K562 (cell line): Measurements from ENCODE around the gene RIPPLY3. TPM values are rescaled to one million over a fixed set of nuclear protein-coding genes. Genes with fewer than 3 reads are reported as not detected.

Experiments
- ATAC-seq: fragments of 200-7000 bp; cut with Tn5 transposase; 3 replicates; pipeline ENCODE4 v1.9.1; 2020; ENCODE audit warnings: moderate library complexity
- BruUV-seq: library from RNA; stranded (reverse); fragments of 400-500 nt; replicated peaks from 2 replicates; lab custom pipeline; 2021; lab: Mats Ljungman, UMichigan
- CTCF ChIA-PET: fragments of 300-600 bp; formaldehyde crosslinking; extraction: SDS; loops from one replicate; lab custom pipeline; 2021; ENCODE audit warnings: low intra/inter-chr PET ratio; lab: Yijun Ruan, JAX
- POLR2A ChIA-PET: fragments of 300-600, 350-650 bp; sonication (Branson Sonifier 250); formaldehyde crosslinking; extraction: SDS; loops from one replicate; lab custom pipeline; 2021; ENCODE audit warnings: antibody characterized with exemption, inconsistent platforms; lab: Yijun Ruan, JAX
- DNase-seq, 4 experiments: peaks; one replicate each; pipeline versions ENCODE4 v3.0.0 to v3.0.0-alpha.2; 2011 to 2018; ENCODE audit warnings: low spot score in 3 of 4, mixed read lengths in 3 of 4; ENCODE audit errors: extremely low read depth in 1 of 4
- FAIRE-seq: peaks from 2 replicates; lab custom pipeline; 2011; peaks lifted over from hg19 to GRCh38; lab: Jason Lieb, UNC
- H2AFZ ChIP-seq: 2 replicates; pipeline ENCODE4 v1.6.0; 2011; ENCODE audit warnings: low read depth, low read length, control low read depth, inconsistent platforms
- H3K27ac ChIP-seq: fragments of 200-600 bp; 3 replicates; pipeline ENCODE4 v1.8.0; 2011; ENCODE audit warnings: low read depth, mild to moderate bottlenecking, control low read depth, inconsistent platforms, low read length, moderate library complexity, mixed read lengths; ENCODE audit errors: extremely low read depth
- H3K27me3 ChIP-seq, 2 experiments: fragments of 300-600 bp in 1 of 2; 2 replicates in 1 of 2; 3 replicates in 1 of 2; pipeline versions ENCODE4 v1.6.0 to v1.8.0; 2011; ENCODE audit warnings: inconsistent platforms in 2 of 2, low read length in 2 of 2, mild to moderate bottlenecking in 1 of 2, mixed read lengths in 1 of 2, moderate library complexity in 1 of 2; ENCODE audit not compliant: control insufficient read depth in 2 of 2, insufficient read depth in 2 of 2
- H3K36me3 ChIP-seq: fragments of 300-600 bp; 3 replicates; pipeline ENCODE4 v1.8.0; 2011; ENCODE audit warnings: mild to moderate bottlenecking, low read length, inconsistent platforms; ENCODE audit not compliant: control insufficient read depth, insufficient read depth
- H3K4me1 ChIP-seq, 2 experiments: fragments of 200-600 bp in 1 of 2; replicated peaks in 1 of 2; 2 replicates in 1 of 2; 3 replicates in 1 of 2; pipeline versions ENCODE4 v1.5.1 to v1.8.0; 2011; ENCODE audit warnings: inconsistent platforms in 2 of 2, low read length in 2 of 2, mild to moderate bottlenecking in 1 of 2, mixed read lengths in 1 of 2, moderate library complexity in 1 of 2; ENCODE audit not compliant: control insufficient read depth in 2 of 2, insufficient read depth in 2 of 2
- H3K4me2 ChIP-seq: 2 replicates; pipeline ENCODE4 v1.6.1; 2011; ENCODE audit warnings: low read length, control low read depth, inconsistent platforms, mixed read lengths; ENCODE audit not compliant: insufficient read depth
- H3K4me3 ChIP-seq: fragments of 200-600 bp; sonication (generic), shearing (Covaris generic); 2 replicates; pipeline ENCODE4 v1.5.1; 2016; ENCODE audit warnings: control low read depth, inconsistent platforms
- H3K79me2 ChIP-seq: fragments of 200-600 bp; 3 replicates; pipeline ENCODE4 v1.8.0; 2011; ENCODE audit warnings: low read length, inconsistent platforms; ENCODE audit not compliant: control insufficient read depth, insufficient read depth
- H3K9ac ChIP-seq, 2 experiments: 2 replicates each; pipeline versions ENCODE4 v1.6.0 to v1.6.1; 2011; ENCODE audit warnings: low read depth in 2 of 2, low read length in 2 of 2, control low read depth in 1 of 2, inconsistent platforms in 1 of 2, mild to moderate bottlenecking in 1 of 2, mixed read lengths in 1 of 2; ENCODE audit not compliant: insufficient read depth in 1 of 2
- H3K9me1 ChIP-seq: one replicate; pipeline ENCODE4 v1.6.0; 2011; ENCODE audit warnings: inconsistent platforms, mild to moderate bottlenecking, low read length, moderate library complexity; ENCODE audit not compliant: control insufficient read depth, insufficient read depth
- H3K9me3 ChIP-seq: replicated peaks from 2 replicates; pipeline ENCODE4 v1.5.1; 2011; ENCODE audit warnings: low read depth, low read length, inconsistent platforms; ENCODE audit not compliant: control insufficient read depth, insufficient read depth
- H4K20me1 ChIP-seq: replicated peaks from 2 replicates; pipeline ENCODE4 v1.6.1; 2011; ENCODE audit warnings: low read length, inconsistent platforms, mixed read lengths; ENCODE audit not compliant: control insufficient read depth, insufficient read depth
- CHD1 ChIP-seq: fragments of 200-600 bp; sonication (generic); IDR thresholded peaks from one replicate; pipeline ENCODE4 v1.6.1; 2012; ENCODE audit warnings: mild to moderate bottlenecking, moderate library complexity, low read length, inconsistent platforms
- IFI16 ChIP-seq: fragments of 250-450 bp; sonication (Bioruptor Pico); IDR thresholded peaks from 2 replicates; pipeline ENCODE4 v2.1.2; 2022; ENCODE audit warnings: mild to moderate bottlenecking, inconsistent platforms
- KLF13 ChIP-seq: fragments of 450-650 bp; IDR thresholded peaks from 2 replicates; pipeline ENCODE4 v1.6.1; 2016; ENCODE audit warnings: missing genetic modification characterization, low read depth, mild to moderate bottlenecking, missing compliant biosample characterization, moderate library complexity, borderline replicate concordance
- MEF2D ChIP-seq: conservative IDR thresholded peaks from 2 replicates; pipeline ENCODE4 v1.6.1; 2016; ENCODE audit warnings: low read depth, missing genetic modification characterization, missing compliant biosample characterization
- RB1 ChIP-seq: fragments of 450-650 bp; IDR thresholded peaks from 2 replicates; pipeline ENCODE4 v1.6.1; 2017; ENCODE audit warnings: low read depth, mild to moderate bottlenecking
- TAF7 ChIP-seq: fragments of 450-650 bp; IDR thresholded peaks from 2 replicates; pipeline ENCODE4 v1.6.1; 2016; ENCODE audit warnings: missing genetic modification characterization, missing compliant biosample characterization
- TAF9B ChIP-seq: fragments of 450-650 bp; IDR thresholded peaks from 2 replicates; pipeline ENCODE4 v1.6.1; 2018; ENCODE audit warnings: mild to moderate bottlenecking; ENCODE audit not compliant: partially characterized antibody
- U2AF2 ChIP-seq: fragments of 200-400 bp; formaldehyde crosslinking; optimal IDR thresholded peaks from 2 replicates; pipeline ENCODE3; 2017; ENCODE audit warnings: low read depth, mild to moderate bottlenecking, low read length
- XRCC4 ChIP-seq: IDR thresholded peaks from one replicate; pipeline ENCODE4 v1.6.1; 2011; ENCODE audit not compliant: insufficient read depth, insufficient read length; ENCODE audit errors: extremely low read depth
- ZNF79 ChIP-seq: fragments of 250-450 bp; sonication (Bioruptor Pico); IDR thresholded peaks from 2 replicates; pipeline ENCODE4 v1.4.0; 2020; ENCODE audit warnings: low read depth, mild to moderate bottlenecking, moderate library complexity
- WGBS: fragments of 100-300 bp; shearing (Covaris generic); methylation state at CpG from one replicate; pipeline ENCODE4 v1.1.6; 2016; ENCODE audit warnings: low coverage, mixed read lengths; ENCODE audit not compliant: insufficient coverage; ENCODE audit errors: missing lambda C conversion rate; 5-methylcytosine and 5-hydroxymethylcytosine counted together
- in situ Hi-C: fragments of 300-500 bp; cut with MboI; formaldehyde crosslinking; loops from 4 replicates; pipeline ENCODE4 v1.15.0; 2018; ENCODE audit warnings: inconsistent platforms, mixed read lengths
- intact Hi-C: fragments of 100-400 bp; cut with micrococcal nuclease; formaldehyde crosslinking; loops from 2 replicates; pipeline ENCODE4 v1.14.2; 2022
- polyA plus RNA-seq, 8 experiments: library from polyadenylated mRNA; depleted of rRNA in 4 of 8; stranded (reverse) in 5 of 8; unstranded in 3 of 8; fragments of >200 nt; fragmentation: Nextera tagmentation in 2 of 8; fragmentation: Illumina TruSeq in 1 of 8; extraction: Ambion mirVana in 2 of 8; extraction: Trizol in 1 of 8; gene quantifications; 2 replicates each; pipeline versions ENCODE4 v1.2.1 to v1.2.3, GENCODE V29; 2011 to 2014; ENCODE audit warnings: inconsistent platforms in 1 of 8, missing spikeins in 1 of 8
- total RNA-seq, 7 experiments: library from RNA; depleted of rRNA in 6 of 7; stranded (reverse); fragments of >200 nt in 6 of 7; fragmentation: Illumina TruSeq in 2 of 7; extraction: Trizol in 2 of 7; gene quantifications; 2 replicates each; pipeline versions ENCODE4 v1.2.1 to v1.2.3, GENCODE V29; 2011 to 2021; ENCODE audit warnings: low replicate concordance in 1 of 7
- TF ChIP-seq, protein P1 (sequence below): fragments of 200-800 bp; sonication (Bioruptor generic); IDR thresholded peaks from 2 replicates; pipeline ENCODE4 v1.6.1; 2017; ENCODE audit warnings: missing genetic modification characterization, missing compliant biosample characterization
- TF ChIP-seq, protein P2 (sequence below), 2 experiments: fragments of 450-650 bp; formaldehyde crosslinking in 1 of 2; IDR thresholded peaks; 2 replicates each; pipeline versions ENCODE4 v1.4.0 to v1.6.1; 2014 to 2020; ENCODE audit warnings: mild to moderate bottlenecking in 2 of 2, borderline replicate concordance in 1 of 2, low read depth in 1 of 2

RIPPLY3 gene
- total and polyA plus RNA-seq, 9 of the 15 experiments (the other 6 are each of a cell fraction or from before 2014, with no cell fraction given): not detected

GRCh38 chr21:37032293-37032692 is 25.8 kb downstream of the RIPPLY3 start:
- CTCF ChIA-PET: no interaction called here
- TF ChIP-seq U2AF2 (no peak), TAF9B (no peak), TAF7 (tag) (no peak), XRCC4 (no peak), IFI16 (CRISPR knock-in tag) (no peak), RB1 (no peak), CHD1 (no peak), KLF13 (tag) (no peak), MEF2D (no peak), ZNF79 (CRISPR knock-in tag) (no peak)
- TF ChIP-seq, protein P1, sequence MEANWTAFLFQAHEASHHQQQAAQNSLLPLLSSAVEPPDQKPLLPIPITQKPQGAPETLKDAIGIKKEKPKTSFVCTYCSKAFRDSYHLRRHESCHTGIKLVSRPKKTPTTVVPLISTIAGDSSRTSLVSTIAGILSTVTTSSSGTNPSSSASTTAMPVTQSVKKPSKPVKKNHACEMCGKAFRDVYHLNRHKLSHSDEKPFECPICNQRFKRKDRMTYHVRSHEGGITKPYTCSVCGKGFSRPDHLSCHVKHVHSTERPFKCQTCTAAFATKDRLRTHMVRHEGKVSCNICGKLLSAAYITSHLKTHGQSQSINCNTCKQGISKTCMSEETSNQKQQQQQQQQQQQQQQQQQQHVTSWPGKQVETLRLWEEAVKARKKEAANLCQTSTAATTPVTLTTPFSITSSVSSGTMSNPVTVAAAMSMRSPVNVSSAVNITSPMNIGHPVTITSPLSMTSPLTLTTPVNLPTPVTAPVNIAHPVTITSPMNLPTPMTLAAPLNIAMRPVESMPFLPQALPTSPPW (CRISPR knock-in tag): no peak
- TF ChIP-seq, protein P2, sequence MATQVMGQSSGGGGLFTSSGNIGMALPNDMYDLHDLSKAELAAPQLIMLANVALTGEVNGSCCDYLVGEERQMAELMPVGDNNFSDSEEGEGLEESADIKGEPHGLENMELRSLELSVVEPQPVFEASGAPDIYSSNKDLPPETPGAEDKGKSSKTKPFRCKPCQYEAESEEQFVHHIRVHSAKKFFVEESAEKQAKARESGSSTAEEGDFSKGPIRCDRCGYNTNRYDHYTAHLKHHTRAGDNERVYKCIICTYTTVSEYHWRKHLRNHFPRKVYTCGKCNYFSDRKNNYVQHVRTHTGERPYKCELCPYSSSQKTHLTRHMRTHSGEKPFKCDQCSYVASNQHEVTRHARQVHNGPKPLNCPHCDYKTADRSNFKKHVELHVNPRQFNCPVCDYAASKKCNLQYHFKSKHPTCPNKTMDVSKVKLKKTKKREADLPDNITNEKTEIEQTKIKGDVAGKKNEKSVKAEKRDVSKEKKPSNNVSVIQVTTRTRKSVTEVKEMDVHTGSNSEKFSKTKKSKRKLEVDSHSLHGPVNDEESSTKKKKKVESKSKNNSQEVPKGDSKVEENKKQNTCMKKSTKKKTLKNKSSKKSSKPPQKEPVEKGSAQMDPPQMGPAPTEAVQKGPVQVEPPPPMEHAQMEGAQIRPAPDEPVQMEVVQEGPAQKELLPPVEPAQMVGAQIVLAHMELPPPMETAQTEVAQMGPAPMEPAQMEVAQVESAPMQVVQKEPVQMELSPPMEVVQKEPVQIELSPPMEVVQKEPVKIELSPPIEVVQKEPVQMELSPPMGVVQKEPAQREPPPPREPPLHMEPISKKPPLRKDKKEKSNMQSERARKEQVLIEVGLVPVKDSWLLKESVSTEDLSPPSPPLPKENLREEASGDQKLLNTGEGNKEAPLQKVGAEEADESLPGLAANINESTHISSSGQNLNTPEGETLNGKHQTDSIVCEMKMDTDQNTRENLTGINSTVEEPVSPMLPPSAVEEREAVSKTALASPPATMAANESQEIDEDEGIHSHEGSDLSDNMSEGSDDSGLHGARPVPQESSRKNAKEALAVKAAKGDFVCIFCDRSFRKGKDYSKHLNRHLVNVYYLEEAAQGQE (IDR thresholded peaks at IDR 0.05; ENCODE audit: borderline replicate concordance): no peak
- TF ChIP-seq, protein P2 (CRISPR knock-in tag; IDR thresholded peaks at IDR 0.05; ENCODE audit: low read depth): no peak
- H3K9ac ChIP-seq: no peak overlapping the region
- no peaks in the 10 kb centered on the region for H3K9me1 ChIP-seq
- H3K9me3 ChIP-seq: no peaks in the 10 kb centered on the region
- FAIRE-seq (no peak), ATAC-seq (no peak), DNase-seq (no peak)
- no peak overlapping the region for H3K4me3 ChIP-seq
- no peak overlapping the region for H3K4me2 ChIP-seq
- no peaks in the 10 kb centered on the region for H3K36me3 ChIP-seq
- intact Hi-C loops: no loop called here
- no peaks in the 10 kb centered on the region for H3K79me2 ChIP-seq
- POLR2A ChIA-PET: interaction anchor here (0.9 kb wide), 1 partner anchor 43 kb away, joined by 4 read pairs; no protein-coding TSS in a partner anchor
- H3K27me3 ChIP-seq: no peaks in the 10 kb centered on the region
- no peak overlapping the region for H3K27ac ChIP-seq
- 5% methylated on average over 5 of the region's 5 CpGs for WGBS
- H4K20me1 ChIP-seq: no peaks in the 10 kb centered on the region
- in situ Hi-C loops: no loop called here
- H2AFZ ChIP-seq: no peak overlapping the region
- H3K4me1 ChIP-seq: no peaks in the 10 kb centered on the region
- no TSS peak for BruUV-seq
